ENCODE results near the gene DUS4L. TPM values are rescaled to one million over a fixed set of nuclear protein-coding genes. Genes with fewer than 3 reads are reported as not detected.
A peak's percentile ranks its signal among the peaks of the same experiment; 100 is the strongest.

Gene DUS4L
- total RNA-seq, 1 donor from 2014 or later: 7.5 TPM

DNA sequence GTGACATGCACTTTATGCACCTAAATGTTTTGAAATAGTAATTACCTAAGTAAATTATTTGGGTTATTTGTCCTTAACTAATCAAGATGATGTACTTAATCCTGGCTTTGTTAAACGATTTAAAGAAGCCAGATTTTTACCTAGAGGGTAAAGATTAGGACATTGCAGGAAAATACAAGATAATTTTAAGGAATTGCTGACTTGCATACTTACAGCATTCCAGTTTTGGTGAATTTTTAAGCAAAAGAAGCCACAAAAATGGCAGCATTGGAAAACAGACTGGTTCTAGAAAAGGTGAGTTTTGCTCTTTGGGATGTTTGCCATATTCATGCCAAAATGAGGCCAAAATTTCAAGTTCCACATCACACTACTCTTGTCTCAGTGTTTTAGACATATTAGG is 49.7 kb downstream of the DUS4L start:
- DNase-seq (ENCODE audit: extremely low read depth, low read depth, low spot score): no peak

DNA sequence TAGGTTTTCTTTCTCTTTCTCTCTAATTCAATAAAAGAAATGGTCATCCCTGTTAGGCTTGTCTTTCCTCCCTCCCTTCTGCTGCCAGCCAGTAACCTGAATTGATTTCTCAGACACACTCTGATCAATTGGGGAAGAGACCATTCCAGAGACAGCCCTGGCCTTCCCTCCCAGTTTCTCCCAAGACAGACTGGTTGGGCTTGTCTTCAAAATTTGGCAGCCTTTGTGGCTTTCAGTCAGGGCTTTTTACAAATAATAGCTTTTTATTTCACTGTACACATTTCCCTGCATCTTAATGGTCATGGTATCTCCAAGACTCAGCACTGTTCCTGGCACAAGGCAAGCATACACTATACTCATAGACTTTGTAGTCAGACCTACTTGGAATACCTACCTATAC is 50.2 kb downstream of the DUS4L start:
- no peak for DNase-seq (ENCODE audit: extremely low read depth, low read depth, low spot score)

DNA sequence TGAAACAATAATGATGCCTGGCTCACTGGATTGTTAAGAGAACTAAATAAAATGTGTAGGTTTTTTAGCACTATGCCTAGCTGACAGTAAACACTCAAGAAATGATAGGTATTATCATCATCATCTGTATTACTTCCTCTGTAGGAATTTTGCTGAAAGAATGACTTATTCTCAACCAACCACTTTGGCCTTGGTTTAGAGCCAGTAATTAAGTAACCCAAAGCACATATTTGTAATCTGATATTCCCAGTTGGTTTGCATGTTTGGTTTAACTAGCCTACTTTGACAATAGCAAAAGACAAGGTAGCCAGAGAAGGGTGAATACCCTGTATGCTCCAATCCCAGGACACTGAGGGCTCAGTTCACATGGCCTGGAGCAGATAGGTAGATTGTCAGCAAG is 50.7 kb downstream of the DUS4L start:
- DNase-seq (ENCODE audit: extremely low read depth, low read depth, low spot score): no peak

- no peak for DNase-seq (ENCODE audit: extremely low read depth, low read depth, low spot score)
These were observed 52.3 kb downstream of the DUS4L start for GRCh38 chr7:107615910-107616680.

DNA sequence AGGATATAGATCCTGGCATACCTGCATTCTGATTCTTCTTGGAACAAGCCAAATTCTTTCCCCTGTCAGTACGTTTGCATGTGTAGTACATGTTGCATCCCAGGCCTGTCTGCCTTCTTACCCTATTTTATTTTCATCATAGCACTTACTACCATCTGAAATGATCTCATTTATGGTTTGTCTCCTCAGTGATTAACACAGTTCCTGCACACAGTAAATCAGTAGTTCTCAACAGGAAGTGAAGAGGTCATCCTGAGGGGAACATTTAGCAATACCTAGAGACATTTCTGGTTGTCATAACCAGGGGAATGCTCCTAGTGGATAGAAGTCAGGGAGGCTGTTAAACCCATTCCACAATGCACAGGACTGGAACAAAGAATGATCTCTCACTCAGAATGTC is 58.7 kb downstream of the DUS4L start:
- peak; percentile 29 for DNase-seq (ENCODE audit: extremely low read depth, low read depth, low spot score)

DNA sequence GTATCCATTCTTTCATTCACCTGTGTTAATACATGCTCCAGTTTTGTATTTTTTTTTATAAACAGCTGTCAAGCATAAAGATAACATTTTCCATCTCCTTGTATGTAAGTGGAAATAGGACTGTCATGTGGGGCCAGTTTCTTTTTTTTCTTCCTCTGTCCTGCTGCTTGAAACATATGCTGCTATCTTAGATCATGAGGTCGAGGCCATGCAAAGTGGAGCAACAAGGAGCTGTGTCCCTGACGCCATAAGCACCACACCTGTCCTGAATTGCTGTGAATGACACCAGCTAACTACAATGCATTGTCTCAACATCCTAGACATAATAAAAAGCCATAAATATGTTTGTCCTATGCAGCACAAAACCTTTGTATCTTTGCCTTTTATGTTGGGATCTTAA is 59.1 kb downstream of the DUS4L start:
- no peak for DNase-seq (ENCODE audit: extremely low read depth, low read depth, low spot score)

DNA sequence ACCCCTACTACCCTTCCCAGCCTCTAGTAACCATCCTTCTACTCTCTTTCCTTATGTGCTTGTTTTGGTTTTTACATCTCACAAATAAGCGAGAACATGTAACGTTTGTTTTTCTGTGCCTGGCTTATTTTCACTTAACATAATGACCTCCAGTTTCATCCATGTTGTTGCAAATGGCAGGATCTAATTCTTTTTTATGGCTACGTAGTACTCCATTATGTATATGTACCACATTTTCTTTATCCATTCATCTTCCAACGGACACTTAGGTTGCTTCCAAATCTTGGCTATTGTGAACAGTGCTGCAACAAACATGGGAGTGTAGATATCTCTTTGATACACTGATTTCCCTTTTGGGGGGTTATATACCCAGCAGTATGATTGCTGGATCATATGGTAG is 63.2 kb downstream of the DUS4L start:
- DNase-seq (ENCODE audit: extremely low read depth, low read depth, low spot score): no peak

Other genes starting within 250 kb of the DUS4L start
- gene GPR22, start 93.9 kb upstream of the DUS4L start, total RNA-seq: not detected in 2 replicates
- 28.5 and 45.3 TPM in 2 replicates for gene COG5, start 51 bp upstream of the DUS4L start, total RNA-seq
- 130 and 165 TPM in 2 replicates for gene BCAP29, start 16.3 kb downstream of the DUS4L start, total RNA-seq
- gene SLC26A4, start 96.9 kb downstream of the DUS4L start, total RNA-seq: 0.47 and 0.73 TPM in 2 replicates
- 14.6 and 22.3 TPM in 2 replicates for gene CBLL1, start 180.2 kb downstream of the DUS4L start, total RNA-seq
- not detected in 2 replicates for gene SLC26A3, start 239.3 kb downstream of the DUS4L start, total RNA-seq

All from glomerular endothelial cell (primary cell).